Fibroblast of peridontal ligament (primary cell): ENCODE measurements around the gene PPP1R3F.
"Not testable (repeated sequence)": the region's sequence is repeated elsewhere in the genome, so short reads cannot be mapped to it uniquely, and the experiment has no call there.

ENCODE experiments used
- DNase-seq: peaks from one replicate; pipeline ENCODE4 v3.0.0-alpha.2; 2010; ENCODE audit errors: extremely low read depth

Gene PPP1R3F

GRCh38 chrX:49273181-49273727, 3.7 kb downstream of the PPP1R3F start:
- DNase-seq, result no peak

- DNase-seq, result no peak
Observed at GRCh38 chrX:49276207-49276606, 6.6 kb downstream of the PPP1R3F start.

GRCh38 chrX:49276671-49277534, 7.3 kb downstream of the PPP1R3F start:
- DNase-seq, result peak; percentile 9

- no peak for DNase-seq
Observed at GRCh38 chrX:49277535-49277830, 7.9 kb downstream of the PPP1R3F start.

GRCh38 chrX:49278081-49278480, 8.5 kb downstream of the PPP1R3F start:
- DNase-seq, result no peak

GRCh38 chrX:49282647-49283011, 13.0 kb downstream of the PPP1R3F start:
- peak; percentile 38 for DNase-seq

GRCh38 chrX:49284212-49284611, 14.6 kb downstream of the PPP1R3F start:
- DNase-seq, result no peak

GRCh38 chrX:49286136-49286535, 16.5 kb downstream of the PPP1R3F start:
- no peak for DNase-seq

GRCh38 chrX:49286581-49286980, 17.0 kb downstream of the PPP1R3F start:
- no peak for DNase-seq

- no peak for DNase-seq
Observed at GRCh38 chrX:49287665-49288064, 18.1 kb downstream of the PPP1R3F start.

- no peak for DNase-seq
Observed at GRCh38 chrX:49290215-49290614, 20.6 kb downstream of the PPP1R3F start.

- peak; percentile 58 for DNase-seq
Observed at GRCh38 chrX:49291615-49292337, 22.2 kb downstream of the PPP1R3F start.

- no peak for DNase-seq
Observed at GRCh38 chrX:49292400-49293362, 23.1 kb downstream of the PPP1R3F start.

GRCh38 chrX:49299293-49299692, 29.7 kb downstream of the PPP1R3F start:
- DNase-seq, result not testable (repeated sequence)

- no peak for DNase-seq
Observed at GRCh38 chrX:49300703-49301102, 31.1 kb downstream of the PPP1R3F start.

GRCh38 chrX:49303346-49303745, 33.8 kb downstream of the PPP1R3F start, which contains the start of gene GAGE10:
GAGE10 (plus strand) TSS chrX:49303646; CDS start chrX:49304860, 1,214 bp downstream.
- no peak for DNase-seq

- DNase-seq, result not testable (repeated sequence)
Observed at GRCh38 chrX:49307775-49308174, 38.2 kb downstream of the PPP1R3F start.

GRCh38 chrX:49308604-49309269, 39.1 kb downstream of the PPP1R3F start:
- peak; percentile 49 for DNase-seq

GRCh38 chrX:49309401-49309981, 39.9 kb downstream of the PPP1R3F start:
- DNase-seq, result peak; percentile 54

- no peak for DNase-seq
Observed at GRCh38 chrX:49310371-49310770, 40.8 kb downstream of the PPP1R3F start.

GRCh38 chrX:49312176-49312575, 42.6 kb downstream of the PPP1R3F start:
- DNase-seq, result no peak
